Endothelial cell of umbilical vein (primary cell): Measurements from ENCODE around the gene GPR18. TPM values are rescaled to one million over a fixed set of nuclear protein-coding genes. Genes with fewer than 3 reads are reported as not detected.

Source experiments
- BruUV-seq: library from RNA; stranded (reverse); fragments of 400-500 nt; replicated peaks from 2 replicates; lab custom pipeline; 2021; lab: Mats Ljungman, UMichigan
- CTCF ChIA-PET: fragments of 300-600, 350-600 bp; sonication (Branson Sonifier 250); formaldehyde crosslinking; loops from one replicate; lab custom pipeline; 2021; ENCODE audit warnings: antibody characterized with exemption, inconsistent platforms; lab: Charles Lee
- POLR2A ChIA-PET: fragments of 300-600, 350-600 bp; sonication (Branson Sonifier 250); formaldehyde crosslinking; loops from one replicate; lab custom pipeline; 2021; ENCODE audit warnings: antibody characterized with exemption, inconsistent platforms; lab: Charles Lee
- DNase-seq: peaks from one replicate; pipeline ENCODE4 v3.0.0-alpha.2; 2011; ENCODE audit warnings: low read depth, low spot score
- FAIRE-seq: peaks from 2 replicates; lab custom pipeline; 2011; peaks lifted over from hg19 to GRCh38; lab: Jason Lieb, UNC
- H2AFZ ChIP-seq: 2 replicates; pipeline ENCODE4 v1.6.0; 2012; ENCODE audit warnings: low read depth, low read length, control low read depth, inconsistent platforms
- H3K27ac ChIP-seq: 2 replicates; pipeline ENCODE4 v1.5.1; 2011; ENCODE audit warnings: low read depth, mild to moderate bottlenecking, control low read depth, low read length, moderate library complexity; ENCODE audit not compliant: insufficient read depth
- H3K27me3 ChIP-seq, 2 experiments: 2 replicates each; pipeline versions ENCODE4 v1.6.0 to v1.6.1; 2011; ENCODE audit warnings: low read length in 2 of 2, mixed read lengths in 1 of 2; ENCODE audit not compliant: control insufficient read depth in 2 of 2, insufficient read depth in 2 of 2
- H3K36me3 ChIP-seq, 2 experiments: 2 replicates in 1 of 2; 3 replicates in 1 of 2; pipeline ENCODE4 v1.5.1; 2011; ENCODE audit warnings: low read length in 2 of 2, mild to moderate bottlenecking in 1 of 2, moderate library complexity in 1 of 2; ENCODE audit not compliant: control insufficient read depth in 2 of 2, insufficient read depth in 2 of 2; ENCODE audit errors: extremely low read depth in 1 of 2
- H3K4me1 ChIP-seq: 3 replicates; pipeline ENCODE4 v1.5.1; 2011; ENCODE audit warnings: mild to moderate bottlenecking, low read length; ENCODE audit not compliant: control insufficient read depth, insufficient read depth; ENCODE audit errors: extremely low read depth
- H3K4me2 ChIP-seq: 2 replicates; pipeline ENCODE4 v1.6.1; 2011; ENCODE audit warnings: low read length, control low read depth, mixed read lengths; ENCODE audit not compliant: insufficient read depth
- H3K4me3 ChIP-seq, 3 experiments: fragments of 200-600 bp in 1 of 3; sonication (generic), shearing (Covaris generic) in 1 of 3; replicated peaks in 1 of 3; 2 replicates each; pipeline ENCODE4 v1.5.1; 2011 to 2016; ENCODE audit warnings: control low read depth in 3 of 3, low read length in 3 of 3, mild to moderate bottlenecking in 2 of 3, inconsistent platforms in 1 of 3, low read depth in 1 of 3, moderate library complexity in 1 of 3; ENCODE audit not compliant: insufficient read depth in 1 of 3
- H3K79me2 ChIP-seq: 2 replicates; pipeline ENCODE4 v1.6.0; 2012; ENCODE audit warnings: low read length, inconsistent platforms; ENCODE audit not compliant: control insufficient read depth, insufficient read depth
- H3K9ac ChIP-seq: replicated peaks from 2 replicates; pipeline ENCODE3; 2011; ENCODE audit warnings: low read length, control low read depth; ENCODE audit not compliant: insufficient read depth; ENCODE audit errors: extremely low read depth
- H3K9me1 ChIP-seq: replicated peaks from 3 replicates; pipeline ENCODE4 v1.6.0; 2011; ENCODE audit warnings: mild to moderate bottlenecking, low read length; ENCODE audit not compliant: control insufficient read depth, insufficient read depth; ENCODE audit errors: extremely low read depth
- H3K9me3 ChIP-seq: replicated peaks from 2 replicates; pipeline ENCODE4 v1.5.1; 2012; ENCODE audit warnings: low read length, inconsistent platforms; ENCODE audit not compliant: control insufficient read depth, insufficient read depth
- H4K20me1 ChIP-seq: replicated peaks from 2 replicates; pipeline ENCODE3; 2011; ENCODE audit warnings: mild to moderate bottlenecking, low read length; ENCODE audit not compliant: control insufficient read depth, insufficient read depth; ENCODE audit errors: extremely low read depth
- EZH2 ChIP-seq: IDR thresholded peaks from 2 replicates; pipeline ENCODE4 v1.6.1; 2012; ENCODE audit warnings: borderline replicate concordance, low read depth, mild to moderate bottlenecking, moderate library complexity, low read length, inconsistent platforms; ENCODE audit not compliant: severe bottlenecking
- FOS ChIP-seq: IDR thresholded peaks from 2 replicates; pipeline ENCODE4 v1.6.1; 2011; ENCODE audit warnings: mild to moderate bottlenecking, low read length, moderate library complexity, borderline replicate concordance; ENCODE audit not compliant: insufficient read depth
- GATA2 ChIP-seq: IDR thresholded peaks from 2 replicates; pipeline ENCODE4 v1.7.0; 2011; ENCODE audit warnings: low read depth, mild to moderate bottlenecking, moderate library complexity, mixed read lengths, low read length; ENCODE audit not compliant: insufficient read length, insufficient read depth
- JUN ChIP-seq: IDR thresholded peaks from 2 replicates; pipeline ENCODE4 v1.6.1; 2011; ENCODE audit warnings: borderline replicate concordance, low read depth; ENCODE audit not compliant: insufficient read length, insufficient read depth
- MYC ChIP-seq: IDR thresholded peaks from one replicate; pipeline ENCODE4 v1.6.1; 2011; ENCODE audit warnings: mild to moderate bottlenecking, low read depth, low read length
- POLR2A ChIP-seq: IDR thresholded peaks from 2 replicates; pipeline ENCODE4 v1.6.1; 2012; ENCODE audit warnings: low read depth, mild to moderate bottlenecking, control low read depth, low read length
- POLR2AphosphoS5 ChIP-seq: IDR thresholded peaks from 2 replicates; pipeline ENCODE4 v1.6.1; 2012; ENCODE audit warnings: low read depth, mild to moderate bottlenecking, control low read depth, low read length, moderate library complexity; ENCODE audit not compliant: insufficient read depth
- dilution Hi-C: fragments of 300-500 bp; cut with MboI; formaldehyde crosslinking; loops from one replicate; pipeline ENCODE4 v1.15.0; 2019; ENCODE audit warnings: low sequenced_read_pairs; ENCODE audit not compliant: extremely low pct_ligation_motif_present
- intact Hi-C: fragments of 100-400 bp; cut with micrococcal nuclease; formaldehyde crosslinking; loops from one replicate; pipeline ENCODE4 v1.10.0; 2022
- polyA plus RNA-seq, 4 experiments: library from polyadenylated mRNA; depleted of rRNA in 3 of 4; stranded (reverse) in 3 of 4; unstranded in 1 of 4; fragments of >200 nt; gene quantifications; 2 replicates each; pipeline versions ENCODE4 v1.2.1 to v1.2.3, GENCODE V29; 2011 to 2012; ENCODE audit warnings: missing spikeins in 1 of 4
- total RNA-seq: library from RNA; stranded (reverse); gene quantifications from 2 replicates; pipeline ENCODE4 v1.2.3, GENCODE V29; 2021
- TF ChIP-seq, protein P1 (sequence below): IDR thresholded peaks from 2 replicates; pipeline ENCODE4 v1.6.1; 2011; ENCODE audit not compliant: insufficient read depth, insufficient read length
- TF ChIP-seq, protein P2 (sequence below), 2 donors: IDR thresholded peaks; 1 replicate in 1 of 2; 2 replicates in 1 of 2; pipeline ENCODE4 v1.5.1; 2011; ENCODE audit warnings: low read length in 2 of 2, mild to moderate bottlenecking in 2 of 2, moderate library complexity in 2 of 2, control low read depth in 1 of 2, inconsistent platforms in 1 of 2, low read depth in 1 of 2; ENCODE audit not compliant: insufficient read depth in 1 of 2; ENCODE audit errors: extremely low read depth in 1 of 2

GPR18 gene
- total and polyA plus RNA-seq, 2 donors (not counting 3 experiments of a cell fraction or from before 2014, with no cell fraction given): not detected

DNA sequence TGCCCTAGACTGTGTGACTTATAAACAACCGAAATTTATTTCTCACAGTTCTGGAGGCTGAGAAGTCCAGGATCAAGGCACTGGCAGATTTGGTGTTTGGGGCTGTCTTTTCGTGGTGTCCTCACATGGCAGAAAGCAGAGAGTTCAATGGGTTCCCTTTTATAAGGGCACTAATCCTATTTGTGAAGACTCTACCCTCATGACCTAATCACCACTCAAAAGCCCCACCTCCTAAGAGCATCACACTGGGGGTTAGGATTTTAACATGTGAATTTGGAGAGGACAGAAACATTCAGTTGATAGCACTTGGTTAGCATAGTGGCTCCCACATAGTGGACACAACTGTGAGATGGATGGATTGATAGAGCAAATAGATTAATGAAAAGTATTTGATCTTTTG is 21.5 kb upstream of the GPR18 start:
- Histone ChIP-seq H3K4me3 (no peak overlapping the region), H4K20me1 (no peaks in the 10 kb centered on the region), H3K36me3 (no peaks in the 10 kb centered on the region), H3K79me2 (no peaks in the 10 kb centered on the region), H3K27me3 (no peaks in the 10 kb centered on the region), H3K9me3 (no peaks in the 10 kb centered on the region), H3K27ac (no peak overlapping the region), H2AFZ (no peak overlapping the region), H3K4me1 (no peaks in the 10 kb centered on the region), H3K9me1 (no peaks in the 10 kb centered on the region), H3K9ac (no peak overlapping the region), H3K4me2 (no peak overlapping the region)
- no peak for TF ChIP-seq GATA2
- TF ChIP-seq POLR2AphosphoS5: no peak
- TF ChIP-seq MYC: no peak
- TF ChIP-seq, protein P1, sequence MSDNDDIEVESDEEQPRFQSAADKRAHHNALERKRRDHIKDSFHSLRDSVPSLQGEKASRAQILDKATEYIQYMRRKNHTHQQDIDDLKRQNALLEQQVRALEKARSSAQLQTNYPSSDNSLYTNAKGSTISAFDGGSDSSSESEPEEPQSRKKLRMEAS: no peak
- TF ChIP-seq FOS: no peak
- TF ChIP-seq JUN: no peak
- TF ChIP-seq, protein P2, sequence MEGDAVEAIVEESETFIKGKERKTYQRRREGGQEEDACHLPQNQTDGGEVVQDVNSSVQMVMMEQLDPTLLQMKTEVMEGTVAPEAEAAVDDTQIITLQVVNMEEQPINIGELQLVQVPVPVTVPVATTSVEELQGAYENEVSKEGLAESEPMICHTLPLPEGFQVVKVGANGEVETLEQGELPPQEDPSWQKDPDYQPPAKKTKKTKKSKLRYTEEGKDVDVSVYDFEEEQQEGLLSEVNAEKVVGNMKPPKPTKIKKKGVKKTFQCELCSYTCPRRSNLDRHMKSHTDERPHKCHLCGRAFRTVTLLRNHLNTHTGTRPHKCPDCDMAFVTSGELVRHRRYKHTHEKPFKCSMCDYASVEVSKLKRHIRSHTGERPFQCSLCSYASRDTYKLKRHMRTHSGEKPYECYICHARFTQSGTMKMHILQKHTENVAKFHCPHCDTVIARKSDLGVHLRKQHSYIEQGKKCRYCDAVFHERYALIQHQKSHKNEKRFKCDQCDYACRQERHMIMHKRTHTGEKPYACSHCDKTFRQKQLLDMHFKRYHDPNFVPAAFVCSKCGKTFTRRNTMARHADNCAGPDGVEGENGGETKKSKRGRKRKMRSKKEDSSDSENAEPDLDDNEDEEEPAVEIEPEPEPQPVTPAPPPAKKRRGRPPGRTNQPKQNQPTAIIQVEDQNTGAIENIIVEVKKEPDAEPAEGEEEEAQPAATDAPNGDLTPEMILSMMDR (IDR thresholded peaks at IDR 0.05; ENCODE audit: extremely low read depth in 1 of 2, insufficient read depth in 1 of 2, low read depth in 1 of 2, low read length in 2 of 2): no peak
- no peak for TF ChIP-seq EZH2
- no peak for TF ChIP-seq POLR2A
- dilution Hi-C loops (no loop called here), intact Hi-C loops (no loop called here)
- BruUV-seq: no TSS peak
- ChIA-PET CTCF (interaction anchor here (1.3 to 2.1 kb wide), 4 partner anchors 10 to 155 kb away, joined by 3 to 9 read pairs (median 6); no protein-coding TSS in a partner anchor), POLR2A (no interaction called here)
- no peak for FAIRE-seq
- no peak for DNase-seq
